CD14-positive monocyte (primary cell): ENCODE data around the gene KCNJ2. TPM values are rescaled to one million over a fixed set of nuclear protein-coding genes. Genes with fewer than 3 reads are reported as not detected.

Experiments
- DNase-seq, 3 donors: peaks; one replicate each; pipeline ENCODE4 v3.0.0-alpha.2; 2011 to 2022
- H2AFZ ChIP-seq: 2 replicates; pipeline ENCODE4 v1.6.0; 2012; ENCODE audit warnings: mild to moderate bottlenecking, low read depth, low read length, inconsistent platforms; ENCODE audit not compliant: insufficient read depth, poor library complexity, severe bottlenecking
- H3K27ac ChIP-seq, 2 donors: 1 replicate in 1 of 2; 2 replicates in 1 of 2; pipeline ENCODE4 v1.5.1; 2012 to 2013; ENCODE audit warnings: low read length in 2 of 2, control low read depth in 1 of 2, inconsistent platforms in 1 of 2, low read depth in 1 of 2, mild to moderate bottlenecking in 1 of 2
- H3K27me3 ChIP-seq, 2 donors: one replicate each; pipeline versions ENCODE4 v1.6.0 to v1.6.1; 2011 to 2013; ENCODE audit warnings: low read length in 2 of 2; ENCODE audit not compliant: control insufficient read depth in 2 of 2, insufficient read depth in 2 of 2
- H3K36me3 ChIP-seq, 2 donors: replicated peaks in 1 of 2; 1 replicate in 1 of 2; 2 replicates in 1 of 2; pipeline versions ENCODE4 v1.5.1 to v1.6.1; 2012 to 2013; ENCODE audit warnings: low read length in 2 of 2, control low read depth in 1 of 2, inconsistent platforms in 1 of 2, mild to moderate bottlenecking in 1 of 2; ENCODE audit not compliant: insufficient read depth in 2 of 2, control insufficient read depth in 1 of 2
- H3K4me1 ChIP-seq, 2 donors: 1 replicate in 1 of 2; 2 replicates in 1 of 2; pipeline versions ENCODE4 v1.5.1 to v1.6.1; 2012 to 2013; ENCODE audit warnings: low read length in 2 of 2, control low read depth in 1 of 2, inconsistent platforms in 1 of 2, mild to moderate bottlenecking in 1 of 2, moderate library complexity in 1 of 2; ENCODE audit not compliant: insufficient read depth in 2 of 2, control insufficient read depth in 1 of 2
- H3K4me2 ChIP-seq: replicated peaks from 2 replicates; pipeline ENCODE3; 2012; ENCODE audit warnings: low read length, moderate library complexity, mild to moderate bottlenecking; ENCODE audit not compliant: poor library complexity, severe bottlenecking; ENCODE audit errors: extremely low read depth
- H3K4me3 ChIP-seq, 3 experiments: fragments of 200-600 bp in 1 of 3; sonication (generic) in 1 of 3; replicated peaks in 1 of 3; 1 replicate in 2 of 3; 2 replicates in 1 of 3; pipeline ENCODE4 v1.5.1; 2011 to 2013; ENCODE audit warnings: low read length in 3 of 3, mild to moderate bottlenecking in 3 of 3, control low read depth in 2 of 3, low read depth in 2 of 3, inconsistent platforms in 1 of 3, moderate library complexity in 1 of 3
- H3K79me2 ChIP-seq: 2 replicates; pipeline ENCODE4 v1.6.0; 2012; ENCODE audit warnings: mild to moderate bottlenecking, control low read depth, inconsistent platforms, low read length, moderate library complexity; ENCODE audit not compliant: insufficient read depth
- H3K9ac ChIP-seq: 2 replicates; pipeline ENCODE4 v1.6.0; 2017; ENCODE audit warnings: low read length, mild to moderate bottlenecking; ENCODE audit not compliant: insufficient read depth, poor library complexity, severe bottlenecking
- H3K9me3 ChIP-seq, 2 donors: replicated peaks in 1 of 2; 1 replicate in 1 of 2; 2 replicates in 1 of 2; pipeline versions ENCODE4 v1.5.1 to v1.6.1; 2012 to 2013; ENCODE audit warnings: low read length in 2 of 2, control low read depth in 1 of 2; ENCODE audit not compliant: control insufficient read depth in 1 of 2, insufficient read depth in 1 of 2
- H4K20me1 ChIP-seq: 2 replicates; pipeline ENCODE4 v1.6.0; 2012; ENCODE audit warnings: mild to moderate bottlenecking, low read length, control low read depth, moderate library complexity; ENCODE audit not compliant: insufficient read depth
- H3K27ac Mint-ChIP-seq, 7 donors: one replicate each; pipeline ENCODE4 v1.8.0; 2020; ENCODE audit warnings: mild to moderate bottlenecking in 7 of 7, mixed read lengths in 7 of 7, moderate library complexity in 6 of 7, inconsistent platforms in 2 of 7
- H3K27me3 Mint-ChIP-seq, 3 donors: one replicate each; pipeline ENCODE4 v1.8.0; 2021 to 2022; ENCODE audit warnings: low read depth in 3 of 3, mild to moderate bottlenecking in 3 of 3, mixed read lengths in 3 of 3, moderate library complexity in 3 of 3, inconsistent platforms in 1 of 3
- H3K36me3 Mint-ChIP-seq, 2 donors: one replicate each; pipeline ENCODE4 v1.8.0; 2020; ENCODE audit warnings: mixed read lengths in 2 of 2, inconsistent platforms in 1 of 2, mild to moderate bottlenecking in 1 of 2
- H3K4me1 Mint-ChIP-seq: one replicate; pipeline ENCODE4 v1.8.0; 2020; ENCODE audit warnings: mild to moderate bottlenecking, mixed read lengths
- H3K4me3 Mint-ChIP-seq, 2 donors: one replicate each; pipeline ENCODE4 v1.8.0; 2020; ENCODE audit warnings: mild to moderate bottlenecking in 2 of 2, mixed read lengths in 2 of 2, moderate library complexity in 1 of 2
- H3K9me3 Mint-ChIP-seq, 7 donors: one replicate each; pipeline ENCODE4 v1.8.0; 2020 to 2022; ENCODE audit warnings: mixed read lengths in 7 of 7, mild to moderate bottlenecking in 6 of 7, moderate library complexity in 6 of 7, inconsistent platforms in 2 of 7
- WGBS: methylation state at CpG from one replicate; pipeline ENCODE4 v1.1.5; 2013; ENCODE audit warnings: missing lambda C conversion rate; ENCODE audit not compliant: insufficient coverage; 5-methylcytosine and 5-hydroxymethylcytosine counted together
- intact Hi-C, 2 donors: fragments of 100-400 bp; cut with micrococcal nuclease; formaldehyde crosslinking; loops; one replicate each; pipeline versions ENCODE4 v1.15.0 to v1.15.1; 2023
- polyA plus RNA-seq, 3 donors: library from polyadenylated mRNA; depleted of rRNA in 1 of 3; unstranded in 2 of 3; stranded (reverse) in 1 of 3; fragments of 300-500 nt in 2 of 3; fragments of >200 nt in 1 of 3; fragmentation: Illumina TruSeq in 2 of 3; gene quantifications; 1 replicate in 2 of 3; 2 replicates in 1 of 3; pipeline ENCODE4 v1.2.3, GENCODE V29; 2012 to 2021
- TF ChIP-seq, protein P1 (sequence below): fragments of 200-600 bp; IDR thresholded peaks from one replicate; pipeline ENCODE4 v1.8.0; 2022; ENCODE audit warnings: antibody characterized with exemption, mild to moderate bottlenecking

The KCNJ2 gene
- polyA plus RNA-seq, 3 donors: 0.37 to 2.0 (median 1.7) TPM

DNA sequence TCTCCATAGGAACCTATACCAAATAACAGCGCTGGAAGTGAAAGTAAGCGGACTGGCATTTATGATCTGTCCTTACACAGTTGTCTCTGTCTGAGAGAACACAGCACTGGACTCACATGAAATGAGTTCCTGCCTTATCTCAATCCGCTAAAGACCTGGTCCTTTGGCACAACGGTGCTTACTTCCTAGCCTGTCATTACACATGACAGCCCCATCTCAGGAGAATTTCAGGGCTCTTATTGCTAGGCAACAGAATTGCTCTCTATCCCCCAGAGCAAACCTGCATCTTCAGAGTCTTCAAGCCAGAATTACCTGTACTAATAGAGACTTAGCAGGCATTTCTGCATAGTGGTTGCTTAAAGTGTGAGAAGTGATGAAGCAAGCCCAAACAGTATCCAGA is 4.3 kb downstream of the KCNJ2 start:
- peaks cover 0 to 2% (median 0%) of the 10 kb centered on the region in 3 donors for H3K27me3 Mint-ChIP-seq
- Histone ChIP-seq H3K36me3 (peaks cover 30 to 43% of the 10 kb centered on the region in 2 donors), H3K4me1 (peaks cover 33 to 52% of the 10 kb centered on the region in 2 donors), H3K27me3 (no peaks in the 10 kb centered on the region), H3K9me3 (peaks cover 6 to 8% of the 10 kb centered on the region in 2 donors), H3K4me3 (no peak overlapping the region), H2AFZ (no peak overlapping the region), H3K4me2 (peak overlapping the region; percentile 87), H3K9ac (no peak overlapping the region), H3K79me2 (peaks cover 86% of the 10 kb centered on the region), H4K20me1 (peaks cover 92% of the 10 kb centered on the region), H3K27ac (no peak overlapping the region)
- peaks cover 38 to 45% of the 10 kb centered on the region in 2 donors for H3K36me3 Mint-ChIP-seq
- peak overlapping the region in 1 of 2 donors; percentile 16 for H3K4me3 Mint-ChIP-seq
- intact Hi-C loops: no loop called here
- WGBS: 96% methylated on average over 4 of the region's 4 CpGs
- DNase-seq: no peak
- peaks cover 2 to 11% (median 7%) of the 10 kb centered on the region in 7 donors for H3K9me3 Mint-ChIP-seq
- TF ChIP-seq, protein P1, sequence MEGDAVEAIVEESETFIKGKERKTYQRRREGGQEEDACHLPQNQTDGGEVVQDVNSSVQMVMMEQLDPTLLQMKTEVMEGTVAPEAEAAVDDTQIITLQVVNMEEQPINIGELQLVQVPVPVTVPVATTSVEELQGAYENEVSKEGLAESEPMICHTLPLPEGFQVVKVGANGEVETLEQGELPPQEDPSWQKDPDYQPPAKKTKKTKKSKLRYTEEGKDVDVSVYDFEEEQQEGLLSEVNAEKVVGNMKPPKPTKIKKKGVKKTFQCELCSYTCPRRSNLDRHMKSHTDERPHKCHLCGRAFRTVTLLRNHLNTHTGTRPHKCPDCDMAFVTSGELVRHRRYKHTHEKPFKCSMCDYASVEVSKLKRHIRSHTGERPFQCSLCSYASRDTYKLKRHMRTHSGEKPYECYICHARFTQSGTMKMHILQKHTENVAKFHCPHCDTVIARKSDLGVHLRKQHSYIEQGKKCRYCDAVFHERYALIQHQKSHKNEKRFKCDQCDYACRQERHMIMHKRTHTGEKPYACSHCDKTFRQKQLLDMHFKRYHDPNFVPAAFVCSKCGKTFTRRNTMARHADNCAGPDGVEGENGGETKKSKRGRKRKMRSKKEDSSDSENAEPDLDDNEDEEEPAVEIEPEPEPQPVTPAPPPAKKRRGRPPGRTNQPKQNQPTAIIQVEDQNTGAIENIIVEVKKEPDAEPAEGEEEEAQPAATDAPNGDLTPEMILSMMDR: no peak
- H3K4me1 Mint-ChIP-seq: peaks cover 63% of the 10 kb centered on the region
- no peak overlapping the region for H3K27ac Mint-ChIP-seq

DNA sequence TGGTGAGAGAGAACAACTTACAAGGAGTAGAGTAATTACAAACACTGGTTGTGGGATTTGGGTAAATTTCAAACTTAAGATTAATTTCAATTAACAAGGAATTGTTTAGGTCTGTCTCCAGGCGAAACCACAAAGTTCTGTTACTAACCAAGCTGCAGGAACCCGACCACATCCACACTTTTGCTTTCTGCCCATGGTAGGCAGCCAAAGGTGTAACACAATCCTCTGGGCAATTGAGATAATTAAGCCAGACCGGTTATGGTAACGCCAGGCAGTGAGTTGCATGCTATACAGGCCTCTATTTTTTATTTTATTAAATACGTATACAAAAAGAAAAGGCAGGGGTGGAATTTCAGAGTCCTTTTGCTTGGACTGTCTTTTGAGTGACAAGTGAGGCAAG is 12.0 kb downstream of the KCNJ2 start:
- DNase-seq: no peak
- H3K27ac ChIP-seq: no peak overlapping the region
- H3K9me3 ChIP-seq: no peaks in the 10 kb centered on the region
- intact Hi-C loops: no loop called here
- Mint-ChIP-seq H3K27ac (no peak overlapping the region), H3K4me1 (peaks cover 17% of the 10 kb centered on the region), H3K9me3 (peaks cover 0 to 5% (median 0%) of the 10 kb centered on the region in 7 donors), H3K36me3 (peaks cover 31% of the 10 kb centered on the region in 2 donors), H3K27me3 (peaks cover 0 to 2% (median 0%) of the 10 kb centered on the region in 3 donors), H3K4me3 (no peak overlapping the region)
- WGBS: 50% methylated on average over 1 of the region's 5 CpGs
- H3K36me3 ChIP-seq: peaks cover 11 to 36% of the 10 kb centered on the region in 2 donors
- peaks cover 62% of the 10 kb centered on the region for H4K20me1 ChIP-seq
- H2AFZ ChIP-seq: no peak overlapping the region
- no peak overlapping the region for H3K4me3 ChIP-seq
- H3K4me1 ChIP-seq: peaks cover 3 to 8% of the 10 kb centered on the region in 2 donors
- no peak overlapping the region for H3K9ac ChIP-seq
- TF ChIP-seq, protein P1: no peak
- no peak overlapping the region for H3K4me2 ChIP-seq
- peaks cover 26% of the 10 kb centered on the region for H3K79me2 ChIP-seq
- H3K27me3 ChIP-seq: no peaks in the 10 kb centered on the region
